Neural crest cell (in vitro differentiated cells): Measurements from ENCODE around the gene SMTNL1. TPM values are rescaled to one million over a fixed set of nuclear protein-coding genes. Genes with fewer than 3 reads are reported as not detected.
A peak's percentile ranks its signal among the peaks of the same experiment; 100 is the strongest.

Source experiments
- DNase-seq: peaks from one replicate; pipeline ENCODE4 v3.0.0; 2021; ENCODE audit warnings: low read depth, mixed read lengths, low spot score
- H3K27ac Mint-ChIP-seq: one replicate; pipeline ENCODE4 v1.8.0; 2021; ENCODE audit warnings: mild to moderate bottlenecking, mixed read lengths; ENCODE audit not compliant: unreplicated experiment
- H3K27me3 Mint-ChIP-seq: 2 replicates; pipeline ENCODE4 v1.8.0; 2021; ENCODE audit warnings: low read depth, mild to moderate bottlenecking, mixed read lengths
- H3K36me3 Mint-ChIP-seq: 2 replicates; pipeline ENCODE4 v1.8.0; 2021; ENCODE audit warnings: low read depth, mild to moderate bottlenecking, mixed read lengths
- H3K4me1 Mint-ChIP-seq: 2 replicates; pipeline ENCODE4 v1.8.0; 2021; ENCODE audit warnings: mixed read lengths
- H3K4me3 Mint-ChIP-seq: one replicate; pipeline ENCODE4 v1.8.0; 2021; ENCODE audit warnings: mild to moderate bottlenecking, mixed read lengths
- H3K9me3 Mint-ChIP-seq: 2 replicates; pipeline ENCODE4 v1.8.0; 2021; ENCODE audit warnings: mixed read lengths
- CTCF ChIP-seq: fragments of 200-600 bp; sonication (generic); conservative IDR thresholded peaks from 2 replicates; pipeline ENCODE4 v1.5.0; 2021; ENCODE audit warnings: antibody characterized with exemption, mild to moderate bottlenecking
- total RNA-seq: library from RNA; stranded (reverse); gene quantifications from 2 replicates; pipeline ENCODE4 v1.2.1, GENCODE V29; 2021

Gene SMTNL1
- total RNA-seq, 1 donor from 2014 or later: not detected

DNA sequence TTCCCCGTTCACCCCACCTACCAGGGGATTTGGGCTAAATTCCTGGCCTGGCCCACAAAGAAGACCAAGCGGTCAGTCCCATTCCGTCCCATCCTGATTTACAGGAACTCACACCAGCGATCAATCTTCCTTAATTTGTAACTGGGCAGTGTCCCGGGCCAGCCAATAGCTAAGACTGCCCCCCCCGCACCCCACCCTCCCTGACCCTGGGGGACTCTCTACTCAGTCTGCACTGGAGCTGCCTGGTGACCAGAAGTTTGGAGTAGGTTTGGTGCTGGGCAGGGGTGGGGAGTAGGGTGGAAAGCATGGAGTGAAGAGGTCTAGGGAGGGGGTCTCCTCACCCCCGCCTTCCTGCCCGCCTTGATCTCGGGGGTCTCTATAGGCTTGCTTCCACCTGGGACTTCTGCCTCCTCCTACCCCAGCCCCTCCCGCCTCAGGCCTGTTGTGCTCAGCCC lies 60.1 kb downstream of the SMTNL1 start, which contains the start of gene SERPING1:
Gene SERPING1, plus strand, starts transcription at position 225 of the 455 bp plus-strand sequence. CDS start 586 bp downstream, outside the sequence.
- Mint-ChIP-seq H3K4me3 (peak within 1 kb of the TSS; percentile 82), H3K4me1 (peaks cover 48% of the 10 kb centered on the region), H3K27ac (peak within 1 kb of the TSS; percentile 92), H3K9me3 (no peaks in the 10 kb centered on the region), H3K36me3 (no peaks in the 10 kb centered on the region), H3K27me3 (no peaks in the 10 kb centered on the region)
- peak; percentile 14 for DNase-seq
- TF ChIP-seq CTCF: no peak

GRCh38 chr11:57597916-57598830 lies 60.8 kb downstream of the SMTNL1 start:
- Mint-ChIP-seq H3K27ac (peak overlapping the region; percentile 39), H3K4me1 (peaks cover 43% of the 10 kb centered on the region), H3K9me3 (no peaks in the 10 kb centered on the region), H3K27me3 (no peaks in the 10 kb centered on the region), H3K36me3 (no peaks in the 10 kb centered on the region), H3K4me3 (peak overlapping the region; percentile 82)
- no peak for TF ChIP-seq CTCF
- peak; percentile 81 for DNase-seq

DNA sequence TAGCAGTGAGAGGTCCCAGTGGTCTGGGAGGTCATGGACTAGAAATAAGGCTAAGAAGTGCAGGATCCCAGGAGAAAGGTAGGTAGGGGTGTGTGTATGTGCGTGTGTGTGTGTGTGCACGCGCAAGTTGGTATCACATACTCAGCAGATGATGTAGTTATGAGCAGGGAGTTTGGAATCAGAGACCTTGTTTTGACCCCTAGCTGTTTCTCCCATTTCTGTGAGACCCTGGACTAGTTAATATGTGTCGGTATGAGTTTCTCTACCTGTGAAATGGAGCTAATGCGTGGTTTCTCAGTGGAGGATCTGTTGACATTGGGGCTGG lies 61.4 kb downstream of the SMTNL1 start:
- Mint-ChIP-seq H3K27ac (peak overlapping the region; percentile 8), H3K27me3 (no peaks in the 10 kb centered on the region), H3K9me3 (no peaks in the 10 kb centered on the region), H3K36me3 (no peaks in the 10 kb centered on the region), H3K4me3 (peak overlapping the region; percentile 72), H3K4me1 (peaks cover 43% of the 10 kb centered on the region)
- no peak for DNase-seq
- TF ChIP-seq CTCF: no peak

DNA sequence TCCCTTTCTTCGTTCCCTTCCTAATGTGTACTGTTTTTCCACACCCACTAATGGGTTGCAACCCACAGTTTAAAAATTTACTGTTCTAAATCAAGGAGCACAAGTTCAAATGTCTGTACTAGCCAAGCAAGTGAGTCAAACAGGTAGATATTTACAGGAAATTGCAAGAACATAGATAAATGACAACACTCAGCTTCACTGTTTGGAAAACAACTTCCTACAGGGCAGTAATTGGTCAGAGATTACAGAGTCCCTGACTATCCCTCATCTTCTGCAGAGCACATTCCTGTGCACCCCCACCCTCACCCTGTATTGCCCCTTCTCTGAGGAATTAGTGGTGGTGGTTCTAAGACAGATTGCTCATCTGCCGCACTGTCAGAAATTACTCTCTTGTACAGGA lies 62.0 kb downstream of the SMTNL1 start:
- no peak overlapping the region for H3K27ac Mint-ChIP-seq
- no peak for DNase-seq
- H3K4me1 Mint-ChIP-seq: peaks cover 43% of the 10 kb centered on the region
- no peaks in the 10 kb centered on the region for H3K36me3 Mint-ChIP-seq
- no peak for TF ChIP-seq CTCF
- no peaks in the 10 kb centered on the region for H3K27me3 Mint-ChIP-seq
- no peaks in the 10 kb centered on the region for H3K9me3 Mint-ChIP-seq
- H3K4me3 Mint-ChIP-seq: peak overlapping the region; percentile 27

Other genes starting within 250 kb of the SMTNL1 start
- gene TNKS1BP1, start 212.6 kb upstream of the SMTNL1 start, total RNA-seq: 105 and 114 TPM in 2 replicates
- gene SSRP1, start 201.7 kb upstream of the SMTNL1 start, total RNA-seq: 280 TPM in 2 replicates
- 14.3 and 15.5 TPM in 2 replicates for gene P2RX3, start 199.2 kb upstream of the SMTNL1 start, total RNA-seq
- gene PRG3, start 156.4 kb upstream of the SMTNL1 start, total RNA-seq: not detected in 2 replicates
- 0.23 TPM in 1 of 2 replicates, not detected in the other for gene PRG2, start 146.9 kb upstream of the SMTNL1 start, total RNA-seq
- gene SLC43A3, start 110.5 kb upstream of the SMTNL1 start, total RNA-seq: 52.9 and 53.7 TPM in 2 replicates
- gene RTN4RL2, start 77.1 kb upstream of the SMTNL1 start, total RNA-seq: 2.4 and 3.4 TPM in 2 replicates
- 4.5 and 4.7 TPM in 2 replicates for gene SLC43A1, start 21.9 kb upstream of the SMTNL1 start, total RNA-seq
- 103 and 108 TPM in 2 replicates for gene TIMM10, start 6.8 kb upstream of the SMTNL1 start, total RNA-seq
- 66.0 and 68.7 TPM in 2 replicates for gene UBE2L6, start 30.1 kb downstream of the SMTNL1 start, total RNA-seq
- 28.0 and 31.7 TPM in 2 replicates for gene SERPING1, start 60.1 kb downstream of the SMTNL1 start, total RNA-seq
- gene YPEL4, start 112.3 kb downstream of the SMTNL1 start, total RNA-seq: 0.37 and 0.55 TPM in 2 replicates
- gene CLP1, start 120.2 kb downstream of the SMTNL1 start, total RNA-seq: 23.8 and 25.7 TPM in 2 replicates
- 42.7 and 50.1 TPM in 2 replicates for gene ZDHHC5, start 130.5 kb downstream of the SMTNL1 start, total RNA-seq
- gene MED19, start 174.6 kb downstream of the SMTNL1 start, total RNA-seq: 24.1 and 24.7 TPM in 2 replicates
- 78.3 TPM in 2 replicates for gene TMX2, start 175.0 kb downstream of the SMTNL1 start, total RNA-seq
- 208 and 212 TPM in 2 replicates for gene SELENOH, start 203.9 kb downstream of the SMTNL1 start, total RNA-seq
- not detected in 2 replicates for gene BTBD18, start 214.2 kb downstream of the SMTNL1 start, total RNA-seq
- gene CTNND1, start 224.2 kb downstream of the SMTNL1 start, total RNA-seq: 144 TPM in 2 replicates